HepG2 (cell line): ENCODE results near the gene STAT1. TPM values are rescaled to one million over a fixed set of nuclear protein-coding genes. Genes with fewer than 3 reads are reported as not detected.

Experiments
- ATAC-seq: fragments of 200-7000 bp; cut with Tn5 transposase; 3 replicates; pipeline ENCODE4 v1.9.1; 2020; ENCODE audit warnings: mild to moderate bottlenecking, moderate library complexity
- BruUV-seq: library from RNA; stranded (reverse); fragments of 400-500 nt; replicated peaks from 2 replicates; lab custom pipeline; 2021; lab: Mats Ljungman, UMichigan
- CTCF ChIA-PET: fragments of 300-600 bp; formaldehyde crosslinking; extraction: SDS; loops from one replicate; lab custom pipeline; 2021; ENCODE audit warnings: low total read pairs, inconsistent platforms, low intra/inter-chr PET ratio; lab: Yijun Ruan, JAX
- POLR2A ChIA-PET: fragments of 350-600 bp; sonication (Branson Sonifier 250); formaldehyde crosslinking; loops from one replicate; lab custom pipeline; 2020; ENCODE audit warnings: antibody characterized with exemption, inconsistent platforms; lab: Yijun Ruan, JAX
- DNase-seq: peaks from one replicate; pipeline ENCODE4 v3.0.0-alpha.2; 2015; ENCODE audit warnings: low spot score
- FAIRE-seq: peaks from 3 replicates; lab custom pipeline; 2011; peaks lifted over from hg19 to GRCh38; lab: Jason Lieb, UNC
- H2AFZ ChIP-seq: one replicate; pipeline ENCODE4 v1.6.1; 2011; ENCODE audit warnings: low read length, inconsistent platforms
- H3K27ac ChIP-seq: fragments of 300-600 bp; 3 replicates; pipeline ENCODE4 v1.8.0; 2011; ENCODE audit warnings: mixed run types, mild to moderate bottlenecking, mixed read lengths, low read length, inconsistent platforms; ENCODE audit not compliant: insufficient read depth; ENCODE audit errors: extremely low read length
- H3K27me3 ChIP-seq, 2 experiments: fragments of 200-600 bp in 1 of 2; 2 replicates in 1 of 2; 3 replicates in 1 of 2; pipeline versions ENCODE4 v1.6.0 to v1.8.0; 2011; ENCODE audit warnings: low read length in 2 of 2, mild to moderate bottlenecking in 2 of 2, moderate library complexity in 2 of 2, inconsistent platforms in 1 of 2; ENCODE audit not compliant: insufficient read depth in 2 of 2, control insufficient read depth in 1 of 2
- H3K36me3 ChIP-seq, 2 experiments: fragments of 200-600 bp in 1 of 2; replicated peaks in 1 of 2; 2 replicates in 1 of 2; 3 replicates in 1 of 2; pipeline versions ENCODE4 v1.5.1 to v1.8.0; 2011; ENCODE audit warnings: low read length in 2 of 2, inconsistent platforms in 1 of 2; ENCODE audit not compliant: insufficient read depth in 2 of 2, control insufficient read depth in 1 of 2
- H3K4me1 ChIP-seq: 2 replicates; pipeline ENCODE4 v1.5.1; 2012; ENCODE audit warnings: low read length, inconsistent platforms; ENCODE audit not compliant: insufficient read depth
- H3K4me2 ChIP-seq: 2 replicates; pipeline ENCODE4 v1.6.0; 2011; ENCODE audit warnings: low read depth, low read length, inconsistent platforms
- H3K4me3 ChIP-seq, 3 experiments: fragments of 200-600 bp in 1 of 3; sonication (generic), shearing (Covaris generic) in 1 of 3; replicated peaks in 1 of 3; 2 replicates each; pipeline ENCODE4 v1.5.1; 2011 to 2016; ENCODE audit warnings: low read length in 3 of 3, inconsistent platforms in 2 of 3, low read depth in 2 of 3, mild to moderate bottlenecking in 2 of 3, control low read depth in 1 of 3, mixed read lengths in 1 of 3; ENCODE audit not compliant: insufficient read depth in 1 of 3
- H3K79me2 ChIP-seq: one replicate; pipeline ENCODE4 v1.6.1; 2011; ENCODE audit warnings: low read length, inconsistent platforms; ENCODE audit not compliant: insufficient read depth
- H3K9ac ChIP-seq: 2 replicates; pipeline ENCODE4 v1.6.0; 2011; ENCODE audit warnings: mild to moderate bottlenecking, low read depth, low read length, inconsistent platforms; ENCODE audit not compliant: insufficient read depth
- H3K9me3 ChIP-seq: 2 replicates; pipeline ENCODE4 v1.5.1; 2012; ENCODE audit warnings: mild to moderate bottlenecking, low read length
- H4K20me1 ChIP-seq: 2 replicates; pipeline ENCODE4 v1.6.0; 2011; ENCODE audit warnings: inconsistent platforms, mild to moderate bottlenecking, low read length, moderate library complexity; ENCODE audit not compliant: insufficient read depth
- CBX5 ChIP-seq: sonication (generic); formaldehyde crosslinking; IDR thresholded peaks from 2 replicates; pipeline ENCODE4 v1.4.0; 2020; ENCODE audit warnings: missing genetic modification reagents, borderline replicate concordance
- HMGXB3 ChIP-seq: sonication (generic); formaldehyde crosslinking; IDR thresholded peaks from 2 replicates; pipeline ENCODE4 v1.4.0; 2020; ENCODE audit warnings: missing genetic modification reagents, borderline replicate concordance
- IRF1 ChIP-seq: sonication (generic); formaldehyde crosslinking; IDR thresholded peaks from 2 replicates; pipeline ENCODE4 v1.4.0; 2020; ENCODE audit warnings: low read depth, mild to moderate bottlenecking, missing genetic modification reagents
- MATR3 ChIP-seq: sonication (generic); formaldehyde crosslinking; IDR thresholded peaks from 2 replicates; pipeline ENCODE4 v1.4.0; 2020; ENCODE audit warnings: missing genetic modification reagents
- NFE2L1 ChIP-seq: sonication (generic); formaldehyde crosslinking; IDR thresholded peaks from 2 replicates; pipeline ENCODE4 v1.4.0; 2020; ENCODE audit warnings: missing genetic modification reagents, mild to moderate bottlenecking, borderline replicate concordance
- RBM39 ChIP-seq: fragments of 200-400 bp; formaldehyde crosslinking; IDR thresholded peaks from one replicate; pipeline ENCODE4 v1.6.1; 2018; ENCODE audit warnings: antibody characterized with exemption, mild to moderate bottlenecking, low read depth, low read length; ENCODE audit not compliant: poor library complexity, severe bottlenecking
- SP5 ChIP-seq: IDR thresholded peaks from 2 replicates; pipeline ENCODE4 v1.6.1; 2016; ENCODE audit warnings: low read depth, borderline replicate concordance
- TBX2 ChIP-seq: sonication (generic); formaldehyde crosslinking; IDR thresholded peaks from 2 replicates; pipeline ENCODE4 v1.5.0; 2020; ENCODE audit warnings: missing genetic modification reagents, mild to moderate bottlenecking, borderline replicate concordance
- ZBTB8A ChIP-seq: sonication (generic); formaldehyde crosslinking; IDR thresholded peaks from 2 replicates; pipeline ENCODE4 v1.4.0; 2020; ENCODE audit warnings: mild to moderate bottlenecking, low read depth, missing genetic modification reagents, borderline replicate concordance
- ZNF3 ChIP-seq: IDR thresholded peaks from 2 replicates; pipeline ENCODE4 v1.7.0; 2017; ENCODE audit warnings: inconsistent platforms
- ZNF891 ChIP-seq: sonication (generic); formaldehyde crosslinking; IDR thresholded peaks from 2 replicates; pipeline ENCODE4 v1.5.0; 2020; ENCODE audit warnings: mild to moderate bottlenecking, missing genetic modification reagents
- WGBS: methylation state at CpG from one replicate; pipeline ENCODE4 v1.1.6; 2017; ENCODE audit warnings: low lambda C conversion rate; 5-methylcytosine and 5-hydroxymethylcytosine counted together
- in situ Hi-C: cut with HindIII; loops from 2 replicates; pipeline ENCODE4 v1.10.0; 2017; ENCODE audit warnings: low pct_unique_long_range_greater_than_20kb; ENCODE audit not compliant: extremely low pct_ligation_motif_present
- intact Hi-C: fragments of 100-400 bp; cut with micrococcal nuclease; formaldehyde crosslinking; loops from one replicate; pipeline ENCODE4 v1.10.0; 2022; ENCODE audit not compliant: unreplicated experiment
- polyA plus RNA-seq, 8 experiments: library from polyadenylated mRNA; depleted of rRNA in 3 of 8; stranded (reverse) in 7 of 8; unstranded in 1 of 8; fragments of >200 nt; fragmentation: Illumina TruSeq in 4 of 8; extraction: Trizol in 4 of 8; gene quantifications; 2 replicates each; pipeline versions ENCODE4 v1.2.1 to v1.2.3, GENCODE V29; 2011 to 2016; ENCODE audit warnings: low read depth in 4 of 8, missing spikeins in 1 of 8, mixed read lengths in 1 of 8; ENCODE audit not compliant: insufficient read depth in 1 of 8
- total RNA-seq, 5 experiments: library from RNA; depleted of rRNA; stranded (reverse); fragments of >200 nt; fragmentation: Illumina TruSeq; extraction: Trizol; gene quantifications; 2 replicates each; pipeline ENCODE4 v1.2.3, GENCODE V29; 2016; ENCODE audit warnings: low read depth in 1 of 5

The STAT1 gene
- total and polyA plus RNA-seq, 2 of the 13 experiments (the other 11 are each of a cell fraction or from before 2014, with no cell fraction given) = 21.8 to 59.6 TPM

GRCh38 chr2:191012346-191012745 lies 1.6 kb downstream of the STAT1 start:
- Histone ChIP-seq H3K79me2 (peaks cover 17% of the 10 kb centered on the region), H3K36me3 (peaks cover 6 to 35% of the 10 kb centered on the region in 2 experiments; a peak in 3 of 5 replicates), H2AFZ (no peak overlapping the region), H3K27me3 (no peaks in the 10 kb centered on the region; a peak in 1 of 5 replicates), H4K20me1 (no peaks in the 10 kb centered on the region), H3K9me3 (no peaks in the 10 kb centered on the region), H3K4me3 (no peak overlapping the region), H3K4me2 (peak overlapping the region; percentile 87), H3K4me1 (peaks cover 29% of the 10 kb centered on the region), H3K9ac (no peak overlapping the region), H3K27ac (no peak overlapping the region)
- no TSS peak for BruUV-seq
- no peak for FAIRE-seq
- in situ Hi-C loops (no loop called here), intact Hi-C loops (loop anchor here (10.0 kb wide), 2 partner anchors 198 to 678 kb away; no protein-coding TSS in a partner anchor)
- ChIA-PET CTCF (no interaction called here), POLR2A (interaction anchor here (1.9 kb wide), 1 partner anchor 8 kb away, joined by 10 read pairs; no protein-coding TSS in a partner anchor)
- ATAC-seq = no peak
- 99% methylated on average over 3 of the region's 3 CpGs for WGBS
- no peak for DNase-seq
- TF ChIP-seq SP5 (CRISPR knock-in tag) (no peak), ZNF3 (no peak), ZBTB8A (no peak), MATR3 (CRISPR knock-in tag) (no peak), NFE2L1 (no peak), TBX2 (CRISPR knock-in tag) (no peak), IRF1 (CRISPR knock-in tag) (no peak), CBX5 (no peak), HMGXB3 (CRISPR knock-in tag) (no peak), ZNF891 (CRISPR knock-in tag) (no peak), RBM39 (no peak)
